ENCODE results near the gene GRM7.

The GRM7 gene

DNA sequence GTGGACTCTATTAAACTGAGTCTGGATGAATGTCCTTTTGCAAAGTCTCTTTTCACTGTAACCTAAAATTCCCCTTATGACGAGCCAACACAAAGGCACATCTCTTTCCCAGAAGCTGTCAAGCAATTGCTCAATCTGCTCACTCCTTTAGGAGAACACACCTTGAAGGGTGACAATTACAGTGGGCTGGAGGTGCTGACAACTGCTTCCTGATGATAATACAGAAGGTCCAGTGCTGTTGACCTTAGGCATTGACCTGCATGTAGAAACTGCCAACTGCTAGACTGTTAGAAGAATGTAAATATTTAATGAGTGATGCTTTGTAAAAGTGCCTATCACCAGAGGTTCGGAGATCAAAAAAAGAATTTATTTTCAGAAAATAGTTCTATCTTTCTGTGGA lies 757.7 kb downstream of the GRM7 start:
- DNase-seq (ENCODE audit: low read depth) = no peak
- H3K4me3 ChIP-seq (ENCODE audit: low read depth, low read length) = no peak overlapping the region
- TF ChIP-seq, protein P1, sequence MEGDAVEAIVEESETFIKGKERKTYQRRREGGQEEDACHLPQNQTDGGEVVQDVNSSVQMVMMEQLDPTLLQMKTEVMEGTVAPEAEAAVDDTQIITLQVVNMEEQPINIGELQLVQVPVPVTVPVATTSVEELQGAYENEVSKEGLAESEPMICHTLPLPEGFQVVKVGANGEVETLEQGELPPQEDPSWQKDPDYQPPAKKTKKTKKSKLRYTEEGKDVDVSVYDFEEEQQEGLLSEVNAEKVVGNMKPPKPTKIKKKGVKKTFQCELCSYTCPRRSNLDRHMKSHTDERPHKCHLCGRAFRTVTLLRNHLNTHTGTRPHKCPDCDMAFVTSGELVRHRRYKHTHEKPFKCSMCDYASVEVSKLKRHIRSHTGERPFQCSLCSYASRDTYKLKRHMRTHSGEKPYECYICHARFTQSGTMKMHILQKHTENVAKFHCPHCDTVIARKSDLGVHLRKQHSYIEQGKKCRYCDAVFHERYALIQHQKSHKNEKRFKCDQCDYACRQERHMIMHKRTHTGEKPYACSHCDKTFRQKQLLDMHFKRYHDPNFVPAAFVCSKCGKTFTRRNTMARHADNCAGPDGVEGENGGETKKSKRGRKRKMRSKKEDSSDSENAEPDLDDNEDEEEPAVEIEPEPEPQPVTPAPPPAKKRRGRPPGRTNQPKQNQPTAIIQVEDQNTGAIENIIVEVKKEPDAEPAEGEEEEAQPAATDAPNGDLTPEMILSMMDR (IDR thresholded peaks at IDR 0.05; ENCODE audit: insufficient read depth, low read depth, low read length, missing control alignments) = no peak

DNA sequence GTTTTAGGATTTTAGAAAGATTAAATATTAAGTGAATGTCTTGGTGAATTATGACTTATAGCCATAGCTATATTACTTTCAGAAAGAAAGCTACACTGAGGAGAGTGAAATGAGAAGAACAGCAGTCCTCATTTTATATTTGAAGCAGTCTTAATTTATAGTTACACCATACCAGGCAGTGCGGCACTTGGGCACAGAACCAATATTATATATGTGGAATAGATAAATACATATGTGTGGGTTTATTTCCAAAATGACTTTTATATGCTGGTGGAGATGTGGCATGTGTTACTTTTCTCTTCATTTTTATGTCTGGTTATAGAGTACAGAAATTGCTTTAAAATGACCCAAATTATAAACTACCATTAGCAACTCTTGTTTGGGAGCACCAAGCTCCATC lies 759.5 kb downstream of the GRM7 start:
- no peak overlapping the region for H3K4me3 ChIP-seq (ENCODE audit: low read depth, low read length)
- TF ChIP-seq, protein P1 (IDR thresholded peaks at IDR 0.05; ENCODE audit: insufficient read depth, low read depth, low read length, missing control alignments) = no peak

DNA sequence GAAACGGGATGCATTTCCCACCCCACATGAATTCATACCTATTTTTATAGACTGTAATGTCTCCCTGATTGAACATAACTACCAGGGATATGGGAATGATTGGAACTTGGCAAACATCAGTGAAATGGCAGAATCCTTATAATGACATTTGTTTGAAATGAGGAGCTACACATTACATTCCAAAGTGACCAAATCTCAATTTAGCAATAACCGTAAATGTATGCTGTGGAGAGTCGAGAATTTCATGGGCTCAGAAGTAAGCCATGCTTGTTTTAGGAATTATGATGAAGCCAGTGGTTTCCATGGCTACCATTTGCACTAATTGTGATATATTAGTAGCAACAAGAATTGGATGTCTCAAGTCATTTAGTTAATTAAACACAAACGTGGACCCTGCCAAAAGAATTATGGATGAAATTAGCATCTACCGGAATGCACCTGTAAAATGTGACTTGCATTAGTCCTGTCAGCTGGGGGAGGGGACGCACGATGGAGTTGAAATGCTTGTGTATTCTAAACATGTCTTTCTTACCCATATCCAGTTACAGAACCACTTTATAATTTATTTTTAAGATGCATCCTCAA lies 760.2 kb downstream of the GRM7 start:
- no peak overlapping the region for H3K4me3 ChIP-seq (ENCODE audit: low read depth, low read length)
- TF ChIP-seq, protein P1 (IDR thresholded peaks at IDR 0.05; ENCODE audit: insufficient read depth, low read depth, low read length, missing control alignments) = no peak
- DNase-seq (ENCODE audit: low read depth) = no peak

More for the DNA sequence above, 759.5 kb downstream of the GRM7 start:
- DNase-seq (ENCODE audit: low read depth) = no peak

DNA sequence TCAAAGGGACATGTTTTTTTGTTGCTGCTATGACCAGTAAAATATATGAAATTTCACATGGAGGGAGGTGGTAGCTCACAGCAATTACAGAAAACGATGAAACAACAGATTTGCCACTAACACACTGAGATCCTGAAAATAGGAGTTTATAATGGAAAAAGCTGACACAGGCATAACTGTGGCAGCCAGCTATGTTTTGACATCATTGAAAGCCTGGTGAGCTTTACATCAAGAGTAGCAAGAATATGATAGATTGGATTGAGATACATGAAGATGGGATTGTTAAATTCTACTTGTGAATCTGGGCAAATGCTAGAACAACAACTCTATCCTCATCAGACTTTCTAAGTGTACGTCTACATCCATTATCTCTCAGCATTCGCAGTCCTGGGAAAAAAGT lies 760.7 kb downstream of the GRM7 start:
- TF ChIP-seq, protein P1 (IDR thresholded peaks at IDR 0.05; ENCODE audit: insufficient read depth, low read depth, low read length, missing control alignments) = no peak
- no peak for DNase-seq (ENCODE audit: low read depth)

DNA sequence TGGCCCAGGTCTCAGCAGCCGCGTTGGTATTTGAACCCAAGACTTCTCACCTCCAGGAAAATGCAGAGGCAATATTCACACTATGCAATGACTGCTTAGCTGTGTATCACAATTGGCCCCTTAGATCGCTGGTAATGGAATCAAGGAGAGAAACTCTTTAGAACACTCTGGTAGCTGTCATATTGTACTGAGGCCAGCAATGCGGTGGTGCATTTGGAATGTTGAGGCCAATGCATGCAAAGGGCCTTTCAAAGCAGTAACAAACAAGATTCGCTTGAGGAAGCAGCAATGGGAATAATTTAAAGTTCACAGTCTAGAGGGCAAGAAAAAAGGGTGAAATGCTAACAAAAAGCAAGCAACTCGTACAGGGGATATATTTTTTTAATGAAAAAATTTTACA lies 764.1 kb downstream of the GRM7 start:
- TF ChIP-seq, protein P1 (IDR thresholded peaks at IDR 0.05; ENCODE audit: insufficient read depth, low read depth, low read length, missing control alignments) = no peak
- DNase-seq (ENCODE audit: low read depth) = no peak

More for the DNA sequence above, 760.7 kb downstream of the GRM7 start:
- no peak overlapping the region for H3K4me3 ChIP-seq (ENCODE audit: low read depth, low read length)

DNA sequence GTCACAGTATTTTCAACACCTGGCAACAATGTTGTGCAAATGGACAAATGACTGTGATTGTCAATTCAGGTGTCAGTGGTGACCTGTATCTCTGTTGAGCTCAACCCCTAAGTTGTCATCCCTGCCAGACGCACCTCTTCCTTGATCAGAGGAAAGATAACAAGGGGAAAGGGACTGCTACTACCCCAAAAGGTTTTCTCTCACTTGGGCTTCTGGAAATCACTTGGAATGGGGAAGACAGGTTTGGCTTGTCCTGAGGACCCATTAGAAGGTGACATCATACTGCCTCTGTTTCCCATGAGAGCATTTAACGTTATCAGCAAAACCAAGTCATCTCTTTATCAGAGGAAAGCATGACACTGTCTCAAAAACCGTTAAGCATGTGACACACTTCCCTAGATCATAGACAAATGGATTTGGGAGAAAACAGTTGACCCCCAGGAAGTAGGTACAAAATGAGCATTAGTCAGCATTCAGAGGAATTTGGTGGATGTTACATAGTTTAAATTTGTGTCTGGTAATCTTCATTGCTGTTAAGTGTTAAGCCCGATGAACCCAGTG lies 769.5 kb downstream of the GRM7 start:
- TF ChIP-seq, protein P1 (IDR thresholded peaks at IDR 0.05; ENCODE audit: insufficient read depth, low read depth, low read length, missing control alignments) = no peak
- DNase-seq (ENCODE audit: low read depth) = no peak
- no peak overlapping the region for H3K4me3 ChIP-seq (ENCODE audit: low read depth, low read length)

More for the DNA sequence above, 764.1 kb downstream of the GRM7 start:
- no peak overlapping the region for H3K4me3 ChIP-seq (ENCODE audit: low read depth, low read length)

DNA sequence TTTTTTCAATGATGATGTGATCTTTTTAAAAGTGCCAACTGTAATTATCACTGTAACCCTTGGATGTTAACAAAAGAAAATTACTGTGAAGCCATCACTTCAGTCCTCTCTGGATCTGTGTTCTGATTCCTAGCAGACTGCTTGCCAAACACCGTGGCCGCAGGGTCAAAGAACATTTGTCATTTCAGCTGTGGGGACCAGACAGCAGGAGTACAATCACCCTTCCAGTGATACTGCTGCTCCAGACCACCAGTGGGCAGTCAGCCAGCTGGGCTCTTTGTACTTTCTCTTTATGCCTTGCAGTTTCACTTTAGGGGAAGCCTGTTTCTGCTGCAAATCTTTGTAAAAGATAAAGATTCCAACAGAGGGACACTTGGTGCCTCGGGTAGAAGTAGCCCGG lies 770.0 kb downstream of the GRM7 start:
- no peak for DNase-seq (ENCODE audit: low read depth)
- no peak overlapping the region for H3K4me3 ChIP-seq (ENCODE audit: low read depth, low read length)
- TF ChIP-seq, protein P1 (IDR thresholded peaks at IDR 0.05; ENCODE audit: insufficient read depth, low read depth, low read length, missing control alignments) = no peak
